ENCODE results near the gene SMAD9. TPM values are rescaled to one million over a fixed set of nuclear protein-coding genes. Genes with fewer than 3 reads are reported as not detected.

Gene SMAD9
- total RNA-seq, 2 experiments from 2014 or later = 0.10 to 0.54 TPM

- Mint-ChIP-seq H3K4me1 (peaks cover 55% of the 10 kb centered on the region), H3K36me3 (peaks cover 17% of the 10 kb centered on the region), H3K27ac (no peak overlapping the region), H3K9me3 (no peaks in the 10 kb centered on the region), H3K27me3 (no peaks in the 10 kb centered on the region), H3K4me3 (peak overlapping the region; percentile 40)
- DNase-seq = no peak
Measured at GRCh38 chr13:36822785-36823184, 97.3 kb downstream of the SMAD9 start.

DNA sequence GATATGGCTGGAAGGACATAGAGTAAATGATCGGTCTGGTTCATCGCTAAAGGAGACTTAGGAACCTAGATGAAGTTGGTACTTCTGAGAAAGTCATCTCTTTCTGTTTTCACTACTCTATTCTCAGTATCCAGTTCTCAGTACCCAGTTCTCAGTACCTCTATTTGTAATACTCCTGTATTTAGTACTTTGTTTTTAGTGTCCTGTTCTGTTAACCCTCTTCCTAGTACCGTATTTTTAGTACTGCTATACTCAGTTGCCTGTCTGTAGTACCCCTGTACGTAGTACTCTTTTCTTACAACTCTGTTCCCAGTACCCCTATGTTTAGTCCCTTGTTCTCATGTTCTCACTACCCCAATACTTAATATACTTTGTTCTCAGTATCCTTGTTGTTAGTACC lies 99.8 kb downstream of the SMAD9 start:
- Mint-ChIP-seq H3K9me3 (no peaks in the 10 kb centered on the region), H3K27ac (peak overlapping the region; percentile 95), H3K27me3 (no peaks in the 10 kb centered on the region), H3K36me3 (peaks cover 16% of the 10 kb centered on the region), H3K4me1 (peaks cover 58% of the 10 kb centered on the region), H3K4me3 (peak overlapping the region; percentile 90)
- no peak for DNase-seq

GRCh38 chr13:36819739-36820090 lies 100.3 kb downstream of the SMAD9 start:
- peak overlapping the region; percentile 95 for H3K27ac Mint-ChIP-seq
- H3K4me1 Mint-ChIP-seq = peaks cover 54% of the 10 kb centered on the region
- peak; percentile 40 for DNase-seq
- H3K36me3 Mint-ChIP-seq = peaks cover 11% of the 10 kb centered on the region
- peak overlapping the region; percentile 90 for H3K4me3 Mint-ChIP-seq
- H3K9me3 Mint-ChIP-seq = no peaks in the 10 kb centered on the region
- no peaks in the 10 kb centered on the region for H3K27me3 Mint-ChIP-seq

DNA sequence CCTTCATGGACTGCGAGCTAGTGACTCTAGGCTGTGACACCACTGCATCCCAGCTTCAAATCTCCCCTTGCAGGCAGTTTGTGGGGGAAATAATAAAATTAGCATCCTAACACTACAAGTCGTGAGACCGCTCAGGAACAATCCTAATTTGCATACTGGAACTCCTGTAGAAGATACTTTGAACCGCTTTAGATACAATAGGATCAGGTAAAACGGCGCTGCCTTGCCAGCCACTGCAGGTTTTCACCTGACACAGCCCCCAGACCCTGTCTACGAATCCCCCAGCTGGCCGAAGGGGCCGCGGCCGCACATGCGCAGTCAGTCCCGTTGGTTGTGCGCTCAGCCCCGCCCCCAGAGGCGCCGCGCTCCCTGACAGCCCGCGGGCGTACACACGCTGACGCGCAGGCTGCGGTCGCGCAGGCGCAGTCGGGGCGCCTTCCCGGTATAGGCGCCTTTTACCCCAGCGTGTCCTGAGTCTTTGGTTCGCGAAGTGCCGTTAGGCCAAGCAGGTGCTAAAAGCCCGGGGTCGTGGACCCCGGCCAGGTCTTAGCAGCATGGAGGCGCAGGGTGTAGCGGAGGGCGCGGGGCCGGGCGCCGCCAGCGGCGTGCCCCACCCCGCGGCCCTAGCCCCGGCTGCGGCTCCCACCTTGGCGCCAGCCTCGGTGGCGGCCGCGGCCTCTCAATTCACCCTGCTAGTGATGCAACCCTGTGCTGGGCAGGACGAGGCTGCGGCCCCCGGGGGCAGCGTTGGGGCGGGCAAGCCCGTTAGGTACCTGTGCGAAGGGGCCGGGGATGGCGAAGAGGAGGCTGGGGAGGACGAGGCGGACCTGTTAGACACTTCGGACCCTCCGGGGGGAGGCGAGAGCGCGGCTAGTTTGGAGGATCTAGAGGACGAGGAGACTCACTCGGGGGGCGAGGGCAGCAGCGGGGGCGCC lies 101.0 kb downstream of the SMAD9 start, which contains the start of gene RFXAP:
Gene RFXAP, plus strand, starts transcription at position 419 of the 935 bp plus-strand sequence. Its CDS starts 136 bp downstream, at position 555.
- DNase-seq = peak; percentile 92
- peak within 1 kb of the TSS; percentile 90 for H3K4me3 Mint-ChIP-seq
- H3K9me3 Mint-ChIP-seq = no peaks in the 10 kb centered on the region
- peak within 1 kb of the TSS; percentile 95 for H3K27ac Mint-ChIP-seq
- H3K36me3 Mint-ChIP-seq = peaks cover 11% of the 10 kb centered on the region
- H3K4me1 Mint-ChIP-seq = peaks cover 50% of the 10 kb centered on the region
- no peaks in the 10 kb centered on the region for H3K27me3 Mint-ChIP-seq

- H3K4me1 Mint-ChIP-seq = peaks cover 42% of the 10 kb centered on the region
- peaks cover 10% of the 10 kb centered on the region for H3K36me3 Mint-ChIP-seq
- H3K27ac Mint-ChIP-seq = peak overlapping the region; percentile 95
- no peak for DNase-seq
- H3K27me3 Mint-ChIP-seq = peaks cover 5% of the 10 kb centered on the region
- no peaks in the 10 kb centered on the region for H3K9me3 Mint-ChIP-seq
- H3K4me3 Mint-ChIP-seq = peak overlapping the region; percentile 90
Measured at GRCh38 chr13:36817996-36818803, 101.8 kb downstream of the SMAD9 start.

DNA sequence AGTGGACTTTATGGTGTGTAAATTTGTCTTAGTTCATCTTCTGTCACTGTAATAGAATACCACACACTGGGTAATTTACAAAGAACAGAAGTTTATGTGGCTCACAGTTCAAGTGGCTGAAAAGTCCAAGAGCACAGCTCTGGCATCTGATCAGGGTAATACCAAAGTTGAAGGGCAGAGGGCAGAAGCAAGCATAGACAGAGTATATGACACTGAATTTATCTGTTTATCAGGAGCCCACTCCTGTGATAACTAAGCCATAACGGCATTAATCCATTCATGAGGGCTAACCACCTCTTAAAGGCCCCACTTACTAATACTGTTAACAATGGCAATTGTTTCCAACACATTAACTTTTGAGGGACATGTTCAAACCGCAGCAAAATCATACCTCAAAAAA lies 105.0 kb downstream of the SMAD9 start:
- Mint-ChIP-seq H3K4me3 (no peak overlapping the region), H3K27ac (no peak overlapping the region), H3K36me3 (no peaks in the 10 kb centered on the region), H3K9me3 (no peaks in the 10 kb centered on the region), H3K27me3 (peaks cover 6% of the 10 kb centered on the region), H3K4me1 (peaks cover 15% of the 10 kb centered on the region)
- DNase-seq = no peak

DNA sequence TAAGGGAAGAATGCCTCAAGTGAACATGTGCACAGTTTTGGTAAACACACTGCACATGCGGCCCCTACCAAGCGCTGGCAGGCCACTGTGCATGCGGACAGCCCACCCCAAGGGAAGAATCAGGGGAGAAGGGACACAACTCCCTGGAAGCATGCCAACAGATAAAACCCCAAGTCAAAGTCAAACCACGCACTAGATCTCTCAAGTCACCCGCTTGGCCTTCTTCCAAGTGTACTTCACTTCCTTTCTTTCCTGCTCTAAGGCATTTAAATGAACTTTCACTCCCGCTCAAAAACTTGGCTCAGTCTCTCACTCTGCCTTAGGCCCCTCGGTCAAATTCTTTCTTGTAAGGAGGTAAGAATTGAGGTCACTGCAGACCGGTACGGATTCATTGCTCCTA lies 105.6 kb downstream of the SMAD9 start:
- H3K9me3 Mint-ChIP-seq = no peaks in the 10 kb centered on the region
- peaks cover 6% of the 10 kb centered on the region for H3K27me3 Mint-ChIP-seq
- H3K4me3 Mint-ChIP-seq = no peak overlapping the region
- peaks cover 11% of the 10 kb centered on the region for H3K4me1 Mint-ChIP-seq
- no peak for DNase-seq
- no peaks in the 10 kb centered on the region for H3K36me3 Mint-ChIP-seq
- H3K27ac Mint-ChIP-seq = no peak overlapping the region

GRCh38 chr13:36813225-36813624 lies 106.8 kb downstream of the SMAD9 start:
- H3K4me3 Mint-ChIP-seq = no peak overlapping the region
- peaks cover 6% of the 10 kb centered on the region for H3K4me1 Mint-ChIP-seq
- no peaks in the 10 kb centered on the region for H3K9me3 Mint-ChIP-seq
- H3K27ac Mint-ChIP-seq = no peak overlapping the region
- peaks cover 6% of the 10 kb centered on the region for H3K27me3 Mint-ChIP-seq
- no peaks in the 10 kb centered on the region for H3K36me3 Mint-ChIP-seq
- DNase-seq = no peak

- Mint-ChIP-seq H3K4me1 (no peaks in the 10 kb centered on the region), H3K27me3 (peaks cover 9% of the 10 kb centered on the region), H3K36me3 (no peaks in the 10 kb centered on the region), H3K4me3 (no peak overlapping the region), H3K9me3 (no peaks in the 10 kb centered on the region), H3K27ac (no peak overlapping the region)
- DNase-seq = no peak
Measured at GRCh38 chr13:36807616-36808015, 112.4 kb downstream of the SMAD9 start.

GRCh38 chr13:36806102-36806501 lies 113.9 kb downstream of the SMAD9 start:
- Mint-ChIP-seq H3K27ac (no peak overlapping the region), H3K4me3 (no peak overlapping the region), H3K27me3 (peaks cover 9% of the 10 kb centered on the region), H3K36me3 (no peaks in the 10 kb centered on the region), H3K9me3 (no peaks in the 10 kb centered on the region), H3K4me1 (no peaks in the 10 kb centered on the region)
- no peak for DNase-seq

DNA sequence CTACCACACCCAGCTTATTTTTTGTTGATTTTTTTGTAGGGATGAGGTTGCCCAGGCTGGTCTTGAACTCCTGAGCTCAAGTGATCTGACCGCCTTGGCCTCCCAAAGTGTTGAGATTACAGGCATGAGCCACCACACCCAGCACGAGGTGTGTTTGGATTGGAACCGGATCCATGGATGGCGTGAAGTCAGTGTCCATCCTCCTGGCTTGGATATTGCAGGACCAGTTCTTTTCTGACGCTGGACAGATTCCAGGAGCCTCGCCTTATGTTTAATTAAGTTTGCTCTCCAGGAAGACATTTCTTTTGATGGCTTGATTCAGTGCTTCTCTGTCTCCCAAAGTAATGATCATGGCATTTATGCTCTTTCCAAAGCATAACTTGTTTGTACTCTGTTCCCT lies 115.5 kb downstream of the SMAD9 start:
- no peaks in the 10 kb centered on the region for H3K4me1 Mint-ChIP-seq

DNA sequence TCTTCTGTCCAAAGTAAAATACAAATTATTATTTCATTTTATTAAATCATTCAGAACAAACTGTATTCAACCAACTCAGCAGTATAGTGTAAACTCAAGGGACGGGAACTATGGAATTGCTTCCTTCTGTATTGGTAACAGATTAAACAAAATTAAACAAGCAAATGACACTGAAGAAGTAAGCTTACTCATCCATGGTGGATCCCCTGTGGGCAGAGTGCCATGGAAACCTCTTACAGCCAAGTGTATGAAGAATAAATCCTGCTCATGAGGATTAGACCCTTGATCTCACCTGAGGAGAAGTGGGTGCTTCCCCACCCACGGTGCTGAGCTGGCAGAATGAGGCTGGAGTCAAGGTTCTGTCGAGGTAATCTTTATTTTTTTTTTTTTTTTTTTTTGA lies 119.0 kb downstream of the SMAD9 start:
- no peak for DNase-seq
- Mint-ChIP-seq H3K9me3 (no peaks in the 10 kb centered on the region), H3K27me3 (peaks cover 9% of the 10 kb centered on the region), H3K27ac (no peak overlapping the region), H3K4me1 (no peaks in the 10 kb centered on the region), H3K36me3 (no peaks in the 10 kb centered on the region), H3K4me3 (no peak overlapping the region)

More for the DNA sequence above, 115.5 kb downstream of the SMAD9 start:
- Mint-ChIP-seq H3K36me3 (no peaks in the 10 kb centered on the region), H3K4me3 (no peak overlapping the region), H3K27me3 (peaks cover 9% of the 10 kb centered on the region), H3K9me3 (no peaks in the 10 kb centered on the region), H3K27ac (no peak overlapping the region)
- no peak for DNase-seq

DNA sequence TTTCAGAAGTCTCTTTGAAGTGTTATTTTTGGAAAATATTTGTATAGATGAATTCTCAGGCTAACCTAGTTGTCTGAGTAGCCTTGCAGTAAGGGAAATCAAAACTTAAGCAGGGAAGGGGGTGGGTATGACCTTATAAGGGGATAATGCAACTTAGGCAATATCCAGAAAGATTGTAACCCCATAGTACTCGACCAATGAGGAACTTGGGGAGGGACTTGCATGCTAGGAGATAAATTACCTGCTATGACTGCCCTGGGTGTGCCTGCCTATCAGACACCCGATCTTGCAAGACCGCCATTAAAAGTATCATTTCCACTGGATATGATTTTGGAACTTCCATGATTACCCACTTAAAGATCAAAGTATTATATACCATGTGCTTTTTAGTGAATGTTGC lies 124.0 kb downstream of the SMAD9 start:
- H3K27ac Mint-ChIP-seq = no peak overlapping the region
- H3K9me3 Mint-ChIP-seq = no peaks in the 10 kb centered on the region
- peaks cover 16% of the 10 kb centered on the region for H3K27me3 Mint-ChIP-seq
- H3K4me1 Mint-ChIP-seq = no peaks in the 10 kb centered on the region
- no peaks in the 10 kb centered on the region for H3K36me3 Mint-ChIP-seq
- H3K4me3 Mint-ChIP-seq = no peak overlapping the region
- DNase-seq = no peak

GRCh38 chr13:36795463-36795862 lies 124.6 kb downstream of the SMAD9 start:
- Mint-ChIP-seq H3K4me1 (no peaks in the 10 kb centered on the region), H3K27me3 (peaks cover 16% of the 10 kb centered on the region), H3K27ac (no peak overlapping the region), H3K36me3 (no peaks in the 10 kb centered on the region), H3K9me3 (no peaks in the 10 kb centered on the region), H3K4me3 (no peak overlapping the region)
- no peak for DNase-seq

Data from activated naive CD8-positive, alpha-beta T cell treated with anti-CD3 and anti-CD28 coated beads for 36 hours (primary cell).